Activated CD4-positive, alpha-beta T cell treated with anti-CD3 and anti-CD28 coated beads, Interleukin-2, Interleukin-4, amounts not matched to agents 100 ng/mL and 50 ng/mL, durations not matched to agents 16 hours and 8 hours (primary cell): Measurements from ENCODE around the gene UBTF.

ENCODE experiments used
- DNase-seq: peaks from one replicate; pipeline ENCODE4 v3.0.0-alpha.2; 2020; ENCODE audit warnings: low spot score

The UBTF gene

GRCh38 chr17:44213403-44214229 is 5.9 kb downstream of the UBTF start:
- no peak for DNase-seq

- no peak for DNase-seq
Measured at GRCh38 chr17:44212507-44213402, 6.7 kb downstream of the UBTF start.

- no peak for DNase-seq
Measured at GRCh38 chr17:44211281-44212265, 7.9 kb downstream of the UBTF start.

- peak; percentile 92 for DNase-seq
Measured at GRCh38 chr17:44210342-44211192, 8.9 kb downstream of the UBTF start.

GRCh38 chr17:44209786-44210341 is 9.6 kb downstream of the UBTF start:
- DNase-seq, result peak; percentile 49

GRCh38 chr17:44207743-44208142 is 11.7 kb downstream of the UBTF start:
- no peak for DNase-seq

GRCh38 chr17:44207319-44207718 is 12.2 kb downstream of the UBTF start:
- DNase-seq, result no peak

GRCh38 chr17:44206825-44207155 is 12.7 kb downstream of the UBTF start:
- DNase-seq, result no peak

GRCh38 chr17:44205962-44206824 is 13.3 kb downstream of the UBTF start:
- DNase-seq, result no peak

GRCh38 chr17:44204441-44204882 is 15.0 kb downstream of the UBTF start:
- DNase-seq, result no peak

GRCh38 chr17:44203731-44204440 is 15.6 kb downstream of the UBTF start:
- DNase-seq, result peak; percentile 72

GRCh38 chr17:44202756-44203155 is 16.7 kb downstream of the UBTF start:
- no peak for DNase-seq

GRCh38 chr17:44200478-44201155 is 18.9 kb downstream of the UBTF start:
- no peak for DNase-seq

GRCh38 chr17:44199553-44200477 is 19.7 kb downstream of the UBTF start, which contains the start of gene ATXN7L3:
Gene ATXN7L3 (minus strand): TSS chr17:44199884. CDS start chr17:44198070, 1,814 bp downstream.
- DNase-seq, result peak; percentile 99

- DNase-seq, result peak; percentile 49
Measured at GRCh38 chr17:44198721-44199552, 20.5 kb downstream of the UBTF start.
